ENCODE data around the gene SLC39A12.

Gene SLC39A12

GRCh38 chr10:17965649-17966235 lies 14.0 kb downstream of the SLC39A12 start:
- DNase-seq, result no peak

- DNase-seq, result no peak
These were observed 22.8 kb downstream of the SLC39A12 start for GRCh38 chr10:17974505-17974904.

GRCh38 chr10:17980846-17981565 lies 29.3 kb downstream of the SLC39A12 start:
- DNase-seq, result no peak

- no peak for DNase-seq
These were observed 30.2 kb downstream of the SLC39A12 start for GRCh38 chr10:17981766-17982380.

- no peak for DNase-seq
These were observed 32.3 kb downstream of the SLC39A12 start for GRCh38 chr10:17984056-17984455.

GRCh38 chr10:17984563-17984962 lies 32.8 kb downstream of the SLC39A12 start:
- no peak for DNase-seq

GRCh38 chr10:17989908-17990767 lies 38.4 kb downstream of the SLC39A12 start:
- DNase-seq, result no peak

GRCh38 chr10:17992266-17992665 lies 40.5 kb downstream of the SLC39A12 start:
- no peak for DNase-seq

DNA sequence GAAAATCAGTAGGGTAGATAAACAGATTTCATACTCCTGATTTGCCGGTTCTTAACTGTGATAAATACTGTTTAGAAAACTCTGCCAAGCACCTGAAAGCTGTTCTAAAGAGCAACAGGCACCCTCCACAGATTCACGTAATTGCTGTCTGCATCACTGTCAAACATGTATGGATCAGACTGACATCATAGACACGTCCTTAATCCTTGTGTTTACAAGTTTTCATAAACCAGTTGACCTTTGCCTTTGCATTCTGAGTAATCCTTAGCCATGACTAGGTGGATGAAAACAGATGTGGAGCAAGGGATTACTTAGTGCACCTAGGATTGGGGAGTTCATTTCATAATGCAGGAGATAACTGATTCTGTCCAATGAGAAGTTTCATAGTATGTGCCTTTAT lies 41.6 kb downstream of the SLC39A12 start:
- no peak for DNase-seq

DNA sequence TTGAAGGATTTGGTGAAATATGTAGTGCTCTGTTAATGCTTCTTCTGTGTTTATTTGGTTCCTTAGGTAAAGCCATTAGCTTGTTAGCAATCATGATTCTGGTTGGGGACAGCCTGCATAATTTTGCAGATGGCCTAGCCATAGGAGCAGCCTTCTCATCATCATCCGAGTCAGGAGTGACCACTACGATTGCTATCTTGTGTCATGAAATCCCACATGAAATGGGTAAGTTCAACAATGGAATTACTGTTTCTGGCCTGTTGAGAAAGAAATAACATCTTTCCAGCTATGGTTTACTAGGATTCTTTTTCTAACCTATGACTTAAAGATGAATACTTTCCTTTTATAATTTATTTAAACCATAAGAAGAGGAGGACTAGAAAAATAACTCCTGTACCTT lies 48.9 kb downstream of the SLC39A12 start:
- DNase-seq, result no peak

GRCh38 chr10:18005445-18005780 lies 53.7 kb downstream of the SLC39A12 start:
- no peak for DNase-seq

- no peak for DNase-seq
These were observed 54.2 kb downstream of the SLC39A12 start for GRCh38 chr10:18005781-18006456.

DNA sequence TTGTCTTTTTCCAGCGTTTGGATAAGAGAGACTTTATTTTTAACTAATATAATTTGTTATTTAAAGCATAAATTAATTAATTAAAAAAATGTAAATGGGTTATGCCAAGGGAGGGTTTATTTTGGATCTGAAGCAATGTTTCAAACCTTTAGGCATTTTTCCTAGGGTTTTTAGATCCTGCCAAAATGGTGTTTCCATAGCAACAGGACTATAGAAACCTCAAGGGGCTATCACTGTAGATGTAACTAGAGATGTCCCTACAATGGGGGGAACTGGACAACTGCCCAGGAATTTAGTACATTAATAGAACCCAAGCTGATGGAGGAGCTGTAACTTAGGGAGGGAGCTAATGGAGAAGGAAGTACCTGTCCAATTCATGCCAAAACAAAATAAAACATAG lies 57.3 kb downstream of the SLC39A12 start:
- no peak for DNase-seq

- DNase-seq, result no peak
These were observed 58.3 kb downstream of the SLC39A12 start for GRCh38 chr10:18010050-18010449.

GRCh38 chr10:18020523-18020922 lies 68.8 kb downstream of the SLC39A12 start:
- no peak for DNase-seq

DNA sequence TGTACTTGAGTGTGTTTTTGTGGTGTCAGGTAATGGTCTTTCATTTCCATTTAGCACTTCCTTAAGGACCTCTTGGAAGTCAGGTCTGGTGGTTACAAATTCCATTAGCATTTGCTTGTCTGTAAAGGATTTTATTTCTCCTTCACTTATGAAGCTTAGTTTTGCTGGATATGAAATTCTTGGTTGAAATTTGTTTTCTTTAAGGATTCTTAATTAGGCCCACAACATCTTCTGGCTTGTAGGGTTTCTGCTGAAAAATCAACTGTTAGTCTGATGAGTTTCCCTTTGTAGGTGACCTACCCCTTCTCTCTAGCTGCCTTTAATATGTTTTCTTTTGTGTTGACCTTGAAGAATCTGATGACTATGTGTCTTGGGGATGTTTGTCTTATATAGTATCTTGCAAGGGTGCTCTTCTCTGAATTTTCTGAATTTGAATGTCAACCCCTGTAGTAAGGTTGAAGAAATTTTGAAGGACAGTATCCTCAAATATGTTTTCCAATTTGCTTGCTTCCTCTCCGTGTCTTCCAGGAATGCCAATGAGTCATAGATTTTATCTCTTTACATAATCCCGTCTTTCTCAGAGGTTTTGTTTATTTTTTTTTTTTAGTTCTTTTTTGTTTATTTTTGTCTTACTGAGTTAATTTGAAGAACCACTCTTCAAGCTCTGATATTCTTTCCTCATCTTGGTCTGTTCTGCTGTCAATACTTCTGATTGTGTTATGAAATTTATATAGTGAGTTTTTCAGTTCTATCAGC lies 70.2 kb downstream of the SLC39A12 start:
- no peak for DNase-seq

- DNase-seq, result no peak
These were observed 91.7 kb downstream of the SLC39A12 start for GRCh38 chr10:18043148-18044006.

DNA sequence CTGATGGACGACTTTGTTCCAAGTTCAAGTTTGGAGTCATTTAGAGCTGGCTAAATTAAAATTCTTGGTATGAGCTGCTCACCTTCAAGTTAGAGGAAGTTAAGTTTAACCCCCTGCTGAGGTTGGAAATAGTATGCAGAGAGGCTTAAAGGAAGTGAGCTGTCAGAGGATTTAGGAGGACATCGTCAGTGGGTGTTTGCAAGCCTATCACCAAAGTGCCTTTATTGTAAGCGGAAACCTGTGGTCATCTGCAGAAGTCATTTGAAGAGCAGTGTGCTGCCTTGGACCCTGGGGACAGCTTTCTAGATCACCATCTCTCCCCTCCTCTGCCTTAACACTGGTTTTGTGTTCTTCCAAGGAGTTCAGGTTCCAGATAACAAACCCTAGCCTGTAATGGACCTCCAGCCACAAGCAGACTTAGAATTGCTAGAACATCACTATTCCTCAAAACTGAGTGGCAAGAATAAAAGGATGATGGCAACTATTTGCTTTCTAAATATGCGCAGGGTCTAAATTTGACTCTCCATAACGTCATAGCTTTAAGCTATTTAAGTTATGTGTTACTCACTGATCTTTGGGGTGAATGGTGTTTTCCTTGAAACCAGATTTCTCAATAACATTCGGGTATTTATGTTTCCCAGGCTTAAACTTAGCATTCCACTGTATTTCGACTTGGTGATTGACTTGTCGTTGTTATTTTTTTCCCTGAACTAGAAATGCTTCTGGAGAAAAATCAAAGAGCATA lies 93.4 kb downstream of the SLC39A12 start:
- DNase-seq, result no peak

- DNase-seq, result no peak
These were observed 104.9 kb downstream of the SLC39A12 start for GRCh38 chr10:18056583-18056982.

GRCh38 chr10:18059826-18060559 lies 108.3 kb downstream of the SLC39A12 start:
- no peak for DNase-seq

Measured in activated CD4-positive, alpha-beta T cell treated with anti-CD3 and anti-CD28 coated beads for 4 hours (primary cell).